H7 (cell line): ENCODE measurements around the gene TPH1. TPM values are rescaled to one million over a fixed set of nuclear protein-coding genes. Genes with fewer than 3 reads are reported as not detected.
"Not testable (repeated sequence)": the region's sequence is repeated elsewhere in the genome, so short reads cannot be mapped to it uniquely, and the experiment has no call there.

ENCODE experiments used
- DNase-seq: peaks from one replicate; pipeline ENCODE4 v3.0.0; 2012
- H3K27me3 ChIP-seq: 2 replicates; pipeline ENCODE4 v1.6.0; 2011; ENCODE audit warnings: mild to moderate bottlenecking, low read length; ENCODE audit not compliant: control insufficient read depth, insufficient read depth
- H3K36me3 ChIP-seq: replicated peaks from 2 replicates; pipeline ENCODE4 v1.5.1; 2011; ENCODE audit warnings: low read length; ENCODE audit not compliant: control insufficient read depth, insufficient read depth
- H3K4me3 ChIP-seq: 2 replicates; pipeline ENCODE4 v1.5.1; 2011; ENCODE audit warnings: low read depth, mild to moderate bottlenecking, control low read depth, low read length, moderate library complexity; ENCODE audit not compliant: insufficient read depth
- total RNA-seq: library from RNA; depleted of rRNA; stranded (reverse); fragments of >200 nt; shearing (Covaris generic); gene quantifications from 2 replicates; pipeline ENCODE4 v1.2.3, GENCODE V29; 2014; rRNA removed

TPH1 gene
- total RNA-seq, 1 experiment from 2014 or later, result 0.03 TPM

DNA sequence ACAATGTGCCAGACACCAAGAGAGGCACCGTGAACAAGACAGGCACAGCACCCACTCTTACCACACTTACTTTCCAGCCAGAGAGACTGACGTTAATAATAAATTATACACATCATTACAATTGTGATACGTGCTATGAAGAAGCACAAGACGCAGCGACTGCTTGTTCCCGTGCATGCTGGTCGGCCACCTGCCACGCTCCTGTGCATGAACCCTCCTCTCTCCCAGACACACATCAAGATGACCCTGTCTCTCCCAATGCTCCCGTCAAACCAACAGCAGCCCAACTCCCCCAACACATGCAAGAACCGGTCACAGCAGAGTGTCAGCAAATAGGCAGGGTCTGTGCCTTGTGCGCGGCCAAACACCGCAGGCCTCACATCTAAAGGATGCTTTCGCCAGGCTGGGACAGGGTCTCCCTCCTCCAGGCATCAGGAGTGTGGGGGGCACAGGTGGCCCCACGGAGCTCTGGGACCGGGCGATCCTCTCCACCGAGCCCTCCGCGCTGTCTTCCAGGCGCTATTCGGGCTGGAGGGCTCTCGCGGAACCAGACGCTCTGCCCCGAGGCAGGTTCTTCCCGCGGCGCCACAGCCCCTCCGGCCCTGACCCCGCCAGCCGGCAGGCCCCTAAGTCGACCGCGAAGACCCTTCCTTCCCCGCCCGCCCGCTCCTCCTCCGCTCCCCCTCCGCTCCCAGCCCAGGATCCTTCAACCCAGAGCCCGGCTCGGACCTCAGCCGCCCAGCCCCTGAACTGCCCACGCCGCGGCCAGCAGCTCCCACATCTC lies 33.8 kb downstream of the TPH1 start:
- no peak for DNase-seq

DNA sequence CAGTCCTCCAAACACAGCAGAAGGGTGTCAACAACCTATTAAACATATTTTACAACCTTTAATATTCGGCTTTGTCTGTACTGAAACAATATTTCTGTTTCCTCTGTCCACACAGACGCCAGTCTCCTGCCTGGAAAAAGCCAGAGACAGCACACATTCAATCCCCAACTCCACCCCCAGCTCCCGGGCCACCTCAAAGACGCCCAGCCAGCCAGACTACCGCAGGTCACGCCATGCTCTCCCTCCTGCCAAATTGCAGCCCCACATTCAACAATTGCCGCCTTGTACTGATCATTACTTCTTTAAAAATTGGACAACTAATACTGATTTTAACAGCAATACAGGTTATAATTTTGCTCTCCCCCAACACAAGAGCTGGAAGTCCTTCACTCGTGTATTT lies 34.4 kb downstream of the TPH1 start:
- no peak for DNase-seq
- H3K27me3 ChIP-seq, result peaks cover 12% of the 10 kb centered on the region; the same call in 1 of the 2 replicates
- no peaks in the 10 kb centered on the region; the same call in 1 of the 2 replicates for H3K36me3 ChIP-seq
- no peak overlapping the region; the same call in 1 of the 2 replicates for H3K4me3 ChIP-seq

More for the DNA sequence above, 33.8 kb downstream of the TPH1 start:
- H3K4me3 ChIP-seq, result peak overlapping the region; percentile 78
- H3K27me3 ChIP-seq, result peaks cover 12% of the 10 kb centered on the region; the same call in 1 of the 2 replicates
- H3K36me3 ChIP-seq, result no peaks in the 10 kb centered on the region

DNA sequence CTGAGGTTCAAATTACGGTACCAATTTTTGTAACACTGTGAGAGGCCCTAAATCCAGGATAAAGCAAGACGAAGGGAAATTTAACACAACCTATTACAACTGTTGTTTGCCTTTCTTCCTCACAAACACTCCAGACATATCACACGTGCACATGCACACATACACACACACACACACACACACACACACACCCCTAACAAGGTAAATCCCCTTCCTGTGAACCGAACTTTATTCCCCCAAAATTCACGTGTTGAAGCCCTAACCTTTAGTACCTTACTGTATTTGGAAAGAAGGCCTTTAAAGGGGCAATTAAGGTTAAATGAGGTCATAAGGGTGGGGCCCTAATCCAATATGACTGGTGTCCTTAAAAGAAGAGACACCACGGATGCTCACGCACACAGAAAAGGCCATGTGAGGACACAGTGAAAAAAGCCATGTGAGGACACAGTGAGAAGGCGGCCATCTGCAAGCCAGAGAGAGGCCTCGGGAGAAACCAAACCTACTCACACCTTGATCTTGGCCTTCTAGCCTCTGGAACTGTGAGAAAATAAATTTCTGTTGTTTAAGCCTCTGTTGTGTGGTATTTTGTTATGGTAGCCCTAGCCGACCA lies 35.0 kb downstream of the TPH1 start:
- H3K36me3 ChIP-seq, result peaks cover 2% of the 10 kb centered on the region
- no peak overlapping the region for H3K4me3 ChIP-seq
- peaks cover 12% of the 10 kb centered on the region; the same call in 1 of the 2 replicates for H3K27me3 ChIP-seq
- DNase-seq, result no peak

DNA sequence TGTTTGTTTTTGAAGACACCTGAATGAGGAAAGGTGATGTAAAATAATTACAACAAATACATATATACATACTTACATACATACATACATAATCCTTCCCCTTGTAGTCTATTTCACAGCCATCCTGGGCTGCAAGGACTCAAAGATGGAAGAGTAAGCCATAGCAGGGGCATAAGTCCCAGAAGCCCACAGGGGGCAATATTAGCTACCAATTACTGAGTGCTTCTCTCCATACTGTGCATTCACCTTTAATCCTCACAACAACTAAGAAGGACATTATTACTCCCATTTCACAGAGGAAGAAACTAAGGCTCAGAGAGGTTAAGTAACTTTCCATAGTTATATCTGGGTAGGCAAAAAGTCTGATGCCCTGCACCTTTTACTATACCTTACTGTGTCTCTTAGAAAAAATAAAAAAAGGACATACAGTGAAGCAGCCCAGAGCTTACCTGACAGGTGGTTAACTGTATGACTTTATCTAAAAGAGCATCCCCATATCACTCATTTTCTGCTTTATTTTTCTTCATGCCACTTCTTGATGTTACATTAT lies 35.9 kb downstream of the TPH1 start:
- Histone ChIP-seq H3K36me3 (peaks cover 5% of the 10 kb centered on the region), H3K27me3 (peaks cover 12% of the 10 kb centered on the region; the same call in 1 of the 2 replicates), H3K4me3 (no peak overlapping the region)
- no peak for DNase-seq

DNA sequence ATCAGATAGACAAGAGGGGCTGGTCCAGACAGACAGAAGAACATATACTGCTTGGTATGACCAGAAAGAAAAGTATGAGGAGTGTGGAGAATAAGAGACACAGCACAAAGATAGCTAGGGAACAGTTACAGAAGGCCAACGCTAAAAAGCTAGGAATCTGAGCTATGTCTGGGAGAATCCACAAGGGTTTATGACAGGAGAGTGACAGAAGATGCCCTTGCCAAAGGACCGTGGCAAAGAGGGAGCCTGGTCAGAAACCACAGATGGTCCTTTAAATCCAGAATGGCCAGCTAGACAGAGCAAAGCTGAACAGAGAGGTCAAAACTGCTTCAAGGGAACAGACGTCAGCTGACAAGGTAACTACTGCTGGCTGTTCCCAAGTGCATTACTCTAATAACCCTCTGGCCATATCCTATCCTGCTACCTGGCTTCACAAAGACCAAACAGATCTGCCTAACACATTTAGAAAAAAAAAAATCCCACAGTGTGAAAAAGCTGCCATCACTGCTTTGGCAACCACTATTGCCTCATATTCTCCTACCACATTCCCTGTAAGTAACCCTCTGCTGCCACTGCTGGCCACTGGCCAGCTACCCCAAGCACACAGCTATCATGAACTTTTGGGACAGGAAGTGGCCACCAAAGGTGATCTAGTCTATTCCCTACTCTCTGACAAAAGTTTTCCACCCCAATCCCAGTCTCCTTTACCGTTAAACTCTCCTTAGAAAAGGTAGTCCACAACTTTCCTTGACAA lies 40.5 kb downstream of the TPH1 start:
- DNase-seq, result no peak
- no peak overlapping the region for H3K4me3 ChIP-seq
- H3K36me3 ChIP-seq, result peaks cover 5% of the 10 kb centered on the region
- no peaks in the 10 kb centered on the region for H3K27me3 ChIP-seq

DNA sequence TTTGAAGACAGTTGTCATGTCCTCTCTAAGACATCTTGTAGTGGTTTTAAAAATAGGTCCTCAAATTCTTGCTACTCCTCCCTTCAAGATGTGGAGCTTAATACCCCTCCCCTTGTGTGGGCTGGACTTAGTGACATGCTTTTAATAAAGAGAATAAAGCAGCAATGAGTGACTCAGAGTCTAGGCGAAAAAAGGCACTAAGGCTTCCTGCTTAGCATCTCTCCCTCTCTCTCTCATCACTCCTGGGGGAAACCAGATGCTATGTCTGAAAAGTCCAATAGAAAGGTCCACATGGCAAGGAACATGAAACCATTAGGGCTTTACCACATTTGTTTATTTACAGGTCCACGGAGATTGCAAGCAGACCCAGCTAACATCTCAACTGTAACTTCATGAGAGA lies 44.9 kb downstream of the TPH1 start:
- no peak for DNase-seq
- Histone ChIP-seq H3K4me3 (no peak overlapping the region), H3K36me3 (peaks cover 3% of the 10 kb centered on the region), H3K27me3 (no peaks in the 10 kb centered on the region)

DNA sequence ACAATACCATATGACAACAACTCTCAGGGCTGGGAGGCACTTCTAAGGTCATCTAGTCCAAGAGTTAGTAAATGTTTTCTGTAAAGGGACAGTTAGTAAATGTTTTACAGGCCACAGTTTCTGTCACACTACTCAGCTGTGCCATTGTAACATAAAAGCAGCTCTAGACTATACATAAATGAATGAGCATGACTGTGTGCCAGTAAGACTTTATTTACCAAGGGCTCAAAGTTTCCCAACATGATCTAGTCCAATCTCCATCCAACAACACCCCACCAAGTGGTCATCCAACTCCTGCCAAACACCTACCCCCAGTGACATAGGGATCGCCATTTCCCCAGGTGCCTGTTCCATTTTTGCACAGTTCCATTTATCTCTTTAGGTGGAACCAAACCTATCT lies 45.3 kb downstream of the TPH1 start:
- Histone ChIP-seq H3K4me3 (no peak overlapping the region), H3K36me3 (peaks cover 3% of the 10 kb centered on the region), H3K27me3 (no peaks in the 10 kb centered on the region)
- DNase-seq, result no peak

DNA sequence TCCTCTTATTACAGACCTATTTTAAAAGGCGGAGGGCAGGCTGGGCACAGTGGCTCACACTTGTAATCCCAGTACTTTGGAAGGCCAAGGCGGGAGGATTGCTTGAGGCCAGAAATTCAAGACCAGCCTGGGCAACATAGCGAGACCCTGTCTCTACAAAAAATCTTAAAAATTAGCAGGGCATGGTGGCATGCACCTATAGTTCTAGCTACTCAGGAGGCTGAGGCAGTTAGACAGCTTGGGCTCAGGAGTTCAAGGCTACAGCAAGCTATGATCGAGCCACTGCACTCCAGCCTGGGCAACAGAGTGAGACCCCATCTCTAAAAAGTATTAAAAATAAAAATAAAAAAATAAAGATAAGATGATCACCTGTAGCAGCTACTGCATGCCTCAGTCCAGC lies 45.9 kb downstream of the TPH1 start:
- not testable (repeated sequence) for H3K27me3 ChIP-seq, DNase-seq

More for the DNA sequence above, 45.9 kb downstream of the TPH1 start:
- H3K4me3 ChIP-seq, H3K36me3 ChIP-seq: not testable (repeated sequence)

Other genes starting within 250 kb of the TPH1 start
- 16.5 and 26.3 TPM in 2 replicates for gene SERGEF, start 33.2 kb downstream of the TPH1 start, total RNA-seq
- gene SAAL1, start 59.8 kb upstream of the TPH1 start, total RNA-seq, result 33.2 and 36.7 TPM in 2 replicates
- gene MRGPRX3, start 86.3 kb upstream of the TPH1 start, total RNA-seq, result not detected in 2 replicates
- not detected in 2 replicates for gene MRGPRX4, start 126.6 kb upstream of the TPH1 start, total RNA-seq
- gene SAA4, start 190.5 kb upstream of the TPH1 start, total RNA-seq, result not detected in 2 replicates
- gene SAA2, start 202.4 kb upstream of the TPH1 start, total RNA-seq, result not detected in 2 replicates
- gene SAA1, start 220.0 kb upstream of the TPH1 start, total RNA-seq, result not detected in 2 replicates